SK-N-SH treated with all-trans-retinoic acid at 6 μM for 48 hours (cell line): ENCODE results near the gene THOC2.
"Not testable (repeated sequence)": the region's sequence is repeated elsewhere in the genome, so short reads cannot be mapped to it uniquely, and the experiment has no call there.

ENCODE experiments used
- CREB5 ChIP-seq: fragments of 250-450 bp; sonication (Bioruptor Pico); IDR thresholded peaks from 2 replicates; pipeline ENCODE4 v1.5.1; 2020; ENCODE audit warnings: low read depth, mild to moderate bottlenecking, moderate library complexity
- ESRRG ChIP-seq: fragments of 250-450 bp; sonication (Bioruptor Pico); IDR thresholded peaks from 2 replicates; pipeline ENCODE4 v1.6.1; 2021; ENCODE audit warnings: mild to moderate bottlenecking
- PATZ1 ChIP-seq: fragments of 250-450 bp; sonication (Bioruptor Pico); IDR thresholded peaks from 2 replicates; pipeline ENCODE4 v1.8.0; 2020; ENCODE audit warnings: mild to moderate bottlenecking, moderate library complexity, borderline replicate concordance
- ZFP30 ChIP-seq: fragments of 450-650 bp; formaldehyde crosslinking; IDR thresholded peaks from 2 replicates; pipeline ENCODE4 v1.5.0; 2022; ENCODE audit warnings: mild to moderate bottlenecking, moderate library complexity

- not testable (repeated sequence) for TF ChIP-seq ZFP30 (CRISPR knock-in tag); CREB5 (CRISPR knock-in tag); ESRRG; PATZ1 (CRISPR knock-in tag)
Observed at GRCh38 chrX:123711201-123711600, 21.7 kb downstream of the THOC2 start.
